Stimulated activated CD4-positive, alpha-beta T cell treated with anti-CD3 and anti-CD28 coated beads, TNF-alpha, amount 100 ng/mL, for 4 hours (primary cell): ENCODE results near the gene PLAC9.

Source experiments
- DNase-seq, 3 experiments: peaks; one replicate each; pipeline ENCODE4 v3.0.0-alpha.2; 2020; ENCODE audit warnings: low read depth in 3 of 3

PLAC9 gene

DNA sequence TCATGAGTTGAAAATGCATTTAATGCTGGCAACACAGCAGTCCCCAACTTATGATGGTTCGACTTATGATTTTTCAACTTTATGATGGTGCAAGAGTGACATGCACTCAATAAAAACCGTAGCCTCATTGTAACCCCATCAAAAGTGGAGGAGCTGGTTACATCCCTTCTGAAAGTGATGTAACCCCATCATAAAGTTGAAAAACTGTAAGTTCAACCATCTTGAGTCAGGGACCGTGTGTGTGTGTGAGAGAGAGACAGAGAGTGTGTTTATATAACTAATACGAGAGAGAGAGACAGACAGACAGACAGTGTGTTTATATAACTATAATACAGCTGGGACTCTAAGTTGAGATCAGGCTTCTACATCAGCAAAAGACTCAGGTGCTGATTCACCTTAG, 51.8 kb downstream of the PLAC9 start:
- DNase-seq, result no peak

DNA sequence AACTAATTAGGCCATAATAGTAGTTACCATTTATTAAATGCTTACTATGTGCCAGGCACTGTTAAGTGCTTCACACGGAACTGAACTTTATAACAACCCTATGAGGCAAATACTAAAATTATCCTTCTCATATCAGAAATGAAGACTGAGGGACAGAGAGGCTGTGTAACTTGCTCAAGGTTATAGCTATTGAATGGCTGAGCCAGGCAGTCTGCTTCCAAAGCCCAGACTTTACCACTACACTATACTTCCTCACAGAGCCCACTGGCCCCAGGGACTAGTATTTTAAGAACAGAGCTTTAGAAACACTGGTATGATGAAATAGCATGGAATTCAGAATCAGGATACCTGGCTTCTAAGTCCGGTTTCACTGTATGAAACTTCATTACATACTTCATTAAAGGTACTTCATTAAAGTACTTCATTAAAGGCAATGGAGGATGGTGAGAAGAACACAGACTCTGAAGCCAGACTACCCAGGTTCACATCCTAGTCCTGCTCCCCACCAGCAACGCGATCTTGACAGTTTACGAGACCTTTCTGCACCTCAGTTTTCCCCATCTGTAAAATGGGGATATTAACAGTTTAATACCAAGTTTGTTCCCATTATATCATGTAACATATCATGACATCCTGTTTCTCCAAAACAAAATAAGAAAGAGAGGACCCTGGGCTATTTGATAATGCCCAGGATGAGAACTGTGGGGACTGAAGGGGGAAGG, 53.2 kb downstream of the PLAC9 start:
- DNase-seq, result no peak

DNA sequence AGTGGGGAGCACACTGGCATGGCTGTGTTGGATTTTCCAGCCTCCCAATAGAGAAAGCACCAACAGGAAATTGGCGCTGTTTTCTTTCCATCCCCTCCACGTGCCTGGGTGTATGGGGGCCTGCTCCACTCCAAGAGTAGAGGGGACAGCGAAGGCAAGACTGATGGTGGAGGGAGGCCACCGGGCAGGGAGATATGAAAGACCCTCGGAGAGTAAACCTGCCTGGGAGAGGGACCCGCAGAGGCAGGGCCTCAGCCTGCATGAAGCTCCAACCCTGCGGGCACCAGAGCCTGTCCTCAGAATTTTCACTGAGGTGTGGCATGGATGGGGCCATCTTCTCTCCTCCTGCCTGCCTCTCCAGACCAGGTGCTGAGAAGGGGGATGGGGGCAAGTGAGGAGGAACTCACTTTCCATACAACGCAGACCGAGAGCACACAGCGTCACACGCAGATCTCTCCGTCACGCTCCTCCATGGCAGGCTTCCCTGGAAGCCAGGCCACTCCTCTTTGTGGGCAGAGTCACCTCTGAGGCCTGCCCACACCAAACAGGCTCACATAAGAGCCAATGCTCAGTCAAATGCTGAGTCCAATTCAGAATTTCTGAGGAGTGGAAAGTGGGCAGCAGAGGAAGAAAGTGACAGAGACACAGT, 54.0 kb downstream of the PLAC9 start:
- no peak for DNase-seq

DNA sequence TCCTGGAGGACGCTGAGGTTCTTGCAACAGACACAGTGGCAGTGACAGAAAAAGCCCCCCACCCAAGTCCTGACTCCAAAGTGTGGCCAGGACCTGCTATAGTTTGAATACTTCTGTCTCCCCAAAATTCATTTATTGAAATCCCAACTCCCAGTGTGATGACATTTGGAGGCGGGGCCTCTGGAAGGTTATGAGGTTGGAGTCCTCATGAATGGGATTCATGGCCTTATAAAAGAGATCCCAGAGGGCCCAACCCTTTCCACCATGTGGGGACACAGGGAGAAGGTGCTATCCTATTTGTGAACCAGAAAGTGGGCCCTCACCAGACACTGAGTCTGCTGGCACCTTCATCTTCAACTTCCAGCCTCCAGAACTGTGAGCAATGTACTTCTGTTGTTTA, 54.5 kb downstream of the PLAC9 start:
- DNase-seq, result no peak

GRCh38 chr10:80187465-80188409, 55.2 kb downstream of the PLAC9 start:
- peak in 2 of 3 experiments; percentile 38 to 49 for DNase-seq

GRCh38 chr10:80188713-80189112, 56.2 kb downstream of the PLAC9 start:
- DNase-seq, result no peak

DNA sequence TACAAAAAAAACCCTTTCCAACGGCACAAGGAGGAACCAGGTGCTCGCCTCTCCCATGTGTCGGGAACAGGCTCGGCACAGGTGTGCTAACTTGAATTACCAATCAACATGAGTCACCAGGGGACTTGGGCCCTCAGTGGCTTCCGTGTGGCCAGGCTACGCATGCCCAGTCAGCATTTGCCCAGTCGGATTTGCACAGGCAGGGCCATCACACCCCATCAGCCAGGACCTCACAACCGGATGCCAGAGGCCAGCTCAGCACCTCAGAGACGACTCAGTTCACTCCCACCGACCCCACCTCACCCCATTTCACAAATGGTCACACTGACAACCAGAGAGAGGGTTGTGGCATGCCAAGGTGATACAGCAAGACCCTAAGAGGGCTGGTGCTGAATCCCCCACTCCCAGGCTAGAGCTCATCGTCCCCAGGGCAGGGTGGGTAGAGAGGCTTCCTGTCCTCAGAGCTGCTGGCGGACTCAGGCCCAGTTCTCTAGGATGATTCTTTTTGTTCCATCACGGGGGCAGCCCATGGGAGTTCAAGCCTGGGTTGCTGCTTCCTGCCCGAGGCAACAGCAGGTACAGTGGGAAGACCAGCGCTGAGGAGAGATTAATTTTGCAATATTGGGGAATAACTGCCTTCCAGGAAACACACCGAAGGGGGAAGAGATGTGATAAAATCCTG, 59.2 kb downstream of the PLAC9 start:
- DNase-seq, result no peak

- no peak for DNase-seq
Observed at GRCh38 chr10:80192553-80192952, 60.0 kb downstream of the PLAC9 start.

DNA sequence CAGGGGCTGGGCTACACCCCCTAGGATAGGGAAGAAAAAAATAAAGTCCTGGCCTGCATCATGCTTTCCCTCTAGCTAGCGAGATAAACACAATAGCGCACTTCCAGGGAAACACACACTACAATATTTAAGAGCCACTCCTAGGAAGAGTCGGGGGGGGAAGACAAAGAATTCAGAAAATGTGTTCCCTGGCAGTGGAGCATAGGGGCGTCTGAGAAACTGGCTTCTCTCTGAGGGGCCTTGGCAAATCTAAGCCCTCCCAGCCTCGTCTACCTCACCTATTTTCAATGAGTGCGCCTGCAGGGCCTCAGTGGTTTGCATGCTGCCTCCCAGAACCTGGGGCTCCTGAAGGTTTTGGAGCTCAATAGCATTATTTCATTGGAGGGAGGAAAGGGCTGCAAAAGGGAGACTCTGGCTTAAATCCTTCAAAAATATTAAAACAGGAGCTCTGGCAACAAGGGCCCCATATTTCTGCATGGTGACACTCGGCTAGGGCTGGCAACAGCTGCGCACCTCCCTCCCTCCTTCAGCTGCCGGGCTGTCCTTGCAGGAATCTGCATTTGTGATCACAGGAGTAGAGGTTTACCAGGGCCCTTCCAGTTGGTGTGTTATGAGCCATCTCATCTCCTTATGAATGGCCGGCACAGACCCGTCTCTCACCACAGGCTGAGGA, 62.0 kb downstream of the PLAC9 start:
- no peak for DNase-seq
